Measurements from ENCODE around the gene YY1.

The YY1 gene

DNA sequence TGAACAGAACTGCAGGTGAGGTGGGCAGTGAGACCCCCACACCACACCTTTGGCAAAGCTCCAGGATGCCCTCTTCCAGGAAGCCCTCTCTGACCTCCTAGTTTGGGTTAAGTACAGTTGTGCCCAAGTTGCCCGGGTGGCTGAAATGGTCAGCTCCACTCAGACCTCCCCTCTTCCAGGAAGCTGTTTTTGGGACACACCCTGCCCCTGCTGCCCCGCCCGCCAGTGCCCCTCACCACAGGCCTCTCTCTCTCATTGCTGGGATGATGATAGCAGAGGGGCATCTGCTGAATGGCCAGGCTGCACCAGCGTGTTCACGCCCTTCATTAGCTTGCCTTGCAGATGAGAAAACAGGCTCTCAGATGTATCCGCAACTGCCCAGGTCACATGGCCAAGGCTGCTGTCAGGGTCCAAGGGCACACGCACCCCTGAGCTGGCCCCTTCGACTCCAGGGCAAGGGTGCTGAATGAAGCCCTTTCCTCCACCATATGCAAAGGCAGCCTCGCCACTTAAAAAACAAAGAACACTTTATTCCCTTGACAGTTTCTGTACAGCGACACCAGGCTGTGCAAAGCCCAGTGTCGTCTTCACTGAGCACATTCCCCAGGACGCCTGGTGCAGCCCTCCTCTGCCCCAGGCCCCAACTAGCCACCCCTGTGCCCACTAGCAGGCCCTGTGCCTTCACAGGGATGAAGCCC is 51.8 kb downstream of the YY1 start:
- no peak overlapping the region for H3K4me3 ChIP-seq (ENCODE audit: low read length)
- no peak for DNase-seq (ENCODE audit: low read depth)
- TF ChIP-seq CTCF (IDR thresholded peaks at IDR 0.05; ENCODE audit: insufficient read depth, low read depth, low read length, missing control alignments): no peak

DNA sequence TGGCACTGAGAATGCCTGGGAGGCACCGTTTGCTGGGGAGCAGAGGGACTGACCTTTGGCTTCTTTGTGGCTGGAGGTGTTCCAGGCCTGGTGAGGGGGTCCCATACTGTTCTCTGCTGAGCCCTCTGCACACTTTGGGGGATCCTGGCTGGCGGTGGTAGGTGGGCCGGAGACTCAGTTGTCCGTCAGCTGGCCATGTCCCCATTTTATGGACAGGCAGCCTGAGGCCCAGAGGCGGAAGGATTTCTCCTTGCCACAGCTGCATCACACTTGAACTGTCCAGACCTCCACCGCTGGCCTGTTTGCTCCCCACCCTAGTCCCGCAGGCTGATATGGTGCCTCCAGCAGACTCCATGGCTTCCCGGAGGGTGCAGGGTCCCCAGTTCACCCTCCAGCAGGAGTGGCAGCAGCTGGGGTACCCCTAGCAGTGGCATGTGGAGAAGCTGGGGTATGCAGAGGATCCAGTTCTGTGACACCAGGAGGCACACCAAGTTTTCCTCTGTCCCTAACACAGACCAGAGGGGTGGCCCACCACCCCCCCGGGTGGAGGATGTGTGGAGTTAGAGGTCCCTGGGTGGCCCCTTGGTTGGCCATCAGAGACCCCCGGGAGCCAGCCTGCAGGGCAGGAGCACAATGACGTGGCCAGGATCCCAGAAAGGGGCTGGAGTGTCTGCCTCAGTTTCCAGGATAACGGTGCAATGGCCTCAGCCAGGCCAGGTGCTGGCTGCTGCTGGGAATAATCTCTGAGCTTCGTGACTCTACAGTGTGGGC is 52.5 kb downstream of the YY1 start:
- DNase-seq (ENCODE audit: low read depth): no peak
- no peak overlapping the region for H3K4me3 ChIP-seq (ENCODE audit: low read length)
- TF ChIP-seq CTCF (IDR thresholded peaks at IDR 0.05; ENCODE audit: insufficient read depth, low read depth, low read length, missing control alignments): no peak

DNA sequence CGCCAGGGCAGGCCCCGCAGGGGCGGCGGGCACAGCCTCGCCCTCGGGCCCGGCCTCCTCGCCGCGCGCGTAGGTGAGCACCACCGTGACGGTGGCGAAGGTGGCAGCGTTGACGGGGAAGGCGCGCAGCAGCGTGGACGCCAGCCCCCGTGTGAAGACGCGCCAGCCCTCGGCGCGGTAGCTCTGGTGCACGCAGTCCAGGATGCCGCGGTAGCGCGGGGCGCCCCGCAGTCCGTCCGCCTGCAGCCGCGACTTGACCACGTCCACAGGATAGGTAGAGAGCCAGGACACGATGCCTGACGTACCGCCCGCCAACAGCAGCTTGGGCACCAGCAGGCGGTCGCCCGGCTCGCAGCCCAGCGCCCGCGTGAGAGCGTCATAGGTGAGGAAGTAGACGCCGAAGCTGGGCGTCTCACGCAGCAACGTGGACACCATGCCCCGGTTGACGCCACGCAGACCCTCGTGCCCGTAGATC is 53.4 kb downstream of the YY1 start:
- no peak for TF ChIP-seq CTCF (IDR thresholded peaks at IDR 0.05; ENCODE audit: insufficient read depth, low read depth, low read length, missing control alignments)
- DNase-seq (ENCODE audit: low read depth): no peak
- H3K4me3 ChIP-seq (ENCODE audit: low read length): no peak overlapping the region

DNA sequence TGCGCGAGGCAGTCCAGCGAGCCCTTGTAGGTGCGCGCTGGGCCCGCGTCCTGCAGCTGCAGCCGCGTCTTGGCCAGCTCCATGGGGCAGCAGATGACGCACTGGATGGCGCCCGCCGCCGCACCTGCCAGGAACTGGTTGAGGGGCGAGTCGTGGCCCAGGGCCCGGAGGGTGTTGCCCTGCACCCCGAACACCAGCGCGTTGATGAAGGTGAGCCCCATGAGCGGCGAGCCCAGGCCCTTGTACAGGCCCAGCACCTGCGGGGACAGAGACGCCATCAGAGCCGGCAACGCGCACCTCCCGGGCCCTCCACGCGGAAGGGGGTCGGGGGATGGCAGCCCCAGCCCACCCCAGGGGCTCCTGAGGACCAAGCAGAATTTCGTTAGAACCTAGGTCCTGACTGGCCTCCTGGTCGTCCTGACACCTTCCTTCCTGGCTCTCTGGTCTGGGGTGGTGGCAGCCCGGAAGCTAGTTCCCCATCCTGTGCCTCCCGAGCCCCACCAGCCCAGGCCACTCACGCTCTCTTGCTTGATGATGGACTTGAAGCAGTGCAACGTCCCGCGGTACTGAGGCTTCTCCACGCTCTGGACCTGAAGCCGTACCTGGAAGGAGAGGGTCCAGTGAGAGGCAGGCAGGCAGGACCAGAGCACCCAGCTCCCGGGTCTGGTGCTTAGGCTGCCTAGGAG is 54.0 kb downstream of the YY1 start:
- no peak for TF ChIP-seq CTCF (IDR thresholded peaks at IDR 0.05; ENCODE audit: insufficient read depth, low read depth, low read length, missing control alignments)
- no peak overlapping the region for H3K4me3 ChIP-seq (ENCODE audit: low read length)
- no peak for DNase-seq (ENCODE audit: low read depth)

DNA sequence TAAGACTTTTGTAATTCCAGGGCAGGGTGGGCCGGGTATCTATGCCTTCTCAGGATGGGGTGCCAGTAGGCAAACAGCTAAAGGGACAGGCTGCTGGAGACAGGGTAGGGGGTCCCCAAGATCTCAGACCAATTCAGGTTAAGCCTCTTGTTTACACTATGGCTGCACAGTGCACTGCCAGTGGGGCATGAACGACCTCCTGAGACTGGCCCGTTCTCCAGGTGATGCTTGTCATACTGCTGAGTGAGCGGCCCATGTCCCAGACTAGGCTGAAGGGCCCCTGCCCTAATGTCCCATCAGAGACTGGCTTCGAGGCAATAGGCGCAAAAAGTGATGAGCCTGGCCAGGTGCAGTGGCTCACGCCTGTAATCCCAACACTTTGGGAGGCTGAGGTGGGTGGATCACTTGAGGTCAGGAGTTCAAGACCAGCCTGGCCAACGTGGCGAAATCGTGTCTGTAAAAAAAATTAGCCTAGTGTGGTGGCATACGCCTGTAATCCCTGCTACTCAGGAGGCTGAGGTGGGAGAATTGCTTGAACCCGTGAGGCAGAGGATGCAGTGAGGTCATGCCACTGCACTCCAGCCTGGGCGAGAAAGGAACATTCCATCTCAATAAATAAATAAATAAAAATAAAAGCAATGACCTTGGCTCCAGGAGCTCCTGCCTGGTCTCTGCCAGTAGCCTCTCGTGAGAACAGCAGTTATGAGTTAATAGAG is 54.7 kb downstream of the YY1 start:
- no peak for DNase-seq (ENCODE audit: low read depth)
- H3K4me3 ChIP-seq (ENCODE audit: low read length): no peak overlapping the region
- TF ChIP-seq CTCF (IDR thresholded peaks at IDR 0.05; ENCODE audit: insufficient read depth, low read depth, low read length, missing control alignments): no peak

GRCh38 chr14:100294213-100294962 is 55.4 kb downstream of the YY1 start:
- TF ChIP-seq CTCF (IDR thresholded peaks at IDR 0.05; ENCODE audit: insufficient read depth, low read depth, low read length, missing control alignments): no peak
- no peak overlapping the region for H3K4me3 ChIP-seq (ENCODE audit: low read length)
- DNase-seq (ENCODE audit: low read depth): no peak

Measured in epithelial cell of esophagus (primary cell).